ENCODE measurements around the gene TMEM192. TPM values are rescaled to one million over a fixed set of nuclear protein-coding genes. Genes with fewer than 3 reads are reported as not detected.

Gene TMEM192
- 18.4 and 21.1 TPM in 2 replicates for total RNA-seq (2022)
- Bru-seq, nascent RNA: percentile 41 among the genes with signal in this experiment
- percentile 55 among the genes with signal in this experiment for BruChase-seq, experiment 1, labeled RNA remaining after a 6-hour chase
- BruChase-seq, experiment 2, labeled RNA remaining after a 2-hour chase: percentile 46 among the genes with signal in this experiment
- long read RNA-seq, full-length matches to known transcripts: 18 of 22 reads
- long read RNA-seq, partial matches to known transcripts: 1 of 22 reads
- long read RNA-seq, other reads (novel, unspliced or antisense): 3 of 22 reads

DNA sequence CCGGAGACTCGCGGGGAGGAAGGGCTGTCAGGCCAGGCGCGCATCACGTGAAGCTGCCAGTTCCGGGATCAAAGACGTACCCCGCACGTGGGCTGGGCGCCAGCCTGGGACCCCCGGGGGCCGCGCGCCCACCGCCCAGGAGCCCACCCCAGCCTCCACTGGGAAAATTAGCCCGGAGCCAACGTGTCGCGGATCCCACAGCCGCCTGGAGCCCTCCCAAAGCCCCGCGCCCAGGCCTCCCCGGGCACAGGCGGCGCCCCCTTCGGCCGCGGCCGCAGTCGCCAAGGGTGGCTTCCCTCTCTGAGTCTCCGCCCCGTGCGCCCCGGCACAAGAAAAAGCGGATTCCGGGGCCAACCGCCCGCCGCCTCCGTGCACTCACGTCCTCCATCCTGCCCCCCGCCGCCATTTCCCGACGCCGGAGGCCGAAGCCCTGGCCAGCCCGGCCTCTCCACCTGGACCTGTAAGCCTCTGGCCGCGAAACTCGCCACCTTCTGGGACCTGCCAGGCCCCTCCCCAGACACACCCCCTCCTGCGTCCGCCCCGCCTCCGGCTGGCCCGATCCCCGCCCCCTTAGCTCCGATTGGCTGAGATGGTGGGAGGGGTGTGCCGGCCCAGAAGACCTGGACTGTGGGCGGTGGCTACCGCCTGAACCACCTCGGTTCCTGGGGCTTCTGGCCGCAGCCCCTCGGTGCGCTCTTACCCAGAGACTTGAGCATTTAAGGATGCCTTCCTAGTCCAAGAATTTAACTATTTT is at the start of gene TMEM192:
Gene TMEM192 (minus strand): TSS at position 493 of the 754 bp plus-strand sequence. CDS start 87 bp downstream, at position 406.
- CTCF ChIA-PET: interaction anchor here (0.6 to 1.4 kb wide), 5 partner anchors 12 to 685 kb away, joined by 3 to 6 read pairs (median 3); partner anchors contain the start of gene MSMO1
- Mint-ChIP-seq H3K4me1 (ENCODE audit: low read depth, unreplicated experiment) (no peaks in the 10 kb centered on the region), H3K36me3 (ENCODE audit: insufficient read depth, unreplicated experiment) (peaks cover 24% of the 10 kb centered on the region), H3K27ac (ENCODE audit: unreplicated experiment) (peak within 1 kb of the TSS; percentile 89), H3K4me3 (ENCODE audit: low read depth, unreplicated experiment) (peak within 1 kb of the TSS; percentile 91), H3K9me3 (ENCODE audit: low read depth, unreplicated experiment) (no peaks in the 10 kb centered on the region), H3K27me3 (ENCODE audit: unreplicated experiment) (no peaks in the 10 kb centered on the region)
- no TSS peak for BruUV-seq (replicated peaks)
- intact Hi-C loops (cut with micrococcal nuclease; ENCODE audit: unreplicated experiment): no loop called here
- peak; percentile 91 for DNase-seq
- TF ChIP-seq CTCF (IDR thresholded peaks at IDR 0.05; ENCODE audit: unreplicated experiment): no peak

GRCh38 chr4:165158762-165159161 is 46.1 kb upstream of the TMEM192 start:
- no peaks in the 10 kb centered on the region for H3K4me1 Mint-ChIP-seq (ENCODE audit: low read depth, unreplicated experiment)
- no peak overlapping the region for H3K27ac Mint-ChIP-seq (ENCODE audit: unreplicated experiment)
- intact Hi-C loops (cut with micrococcal nuclease; ENCODE audit: unreplicated experiment): no loop called here
- H3K36me3 Mint-ChIP-seq (ENCODE audit: insufficient read depth, unreplicated experiment): no peaks in the 10 kb centered on the region
- no peak for TF ChIP-seq CTCF (IDR thresholded peaks at IDR 0.05; ENCODE audit: unreplicated experiment)
- no peaks in the 10 kb centered on the region for H3K9me3 Mint-ChIP-seq (ENCODE audit: low read depth, unreplicated experiment)
- no TSS peak for BruUV-seq (replicated peaks)
- DNase-seq: no peak
- CTCF ChIA-PET: no interaction called here
- no peaks in the 10 kb centered on the region for H3K27me3 Mint-ChIP-seq (ENCODE audit: unreplicated experiment)
- H3K4me3 Mint-ChIP-seq (ENCODE audit: low read depth, unreplicated experiment): no peak overlapping the region

GRCh38 chr4:165156906-165157305 is 44.2 kb upstream of the TMEM192 start:
- Mint-ChIP-seq H3K36me3 (ENCODE audit: insufficient read depth, unreplicated experiment) (no peaks in the 10 kb centered on the region), H3K4me3 (ENCODE audit: low read depth, unreplicated experiment) (no peak overlapping the region), H3K27me3 (ENCODE audit: unreplicated experiment) (no peaks in the 10 kb centered on the region), H3K9me3 (ENCODE audit: low read depth, unreplicated experiment) (no peaks in the 10 kb centered on the region), H3K27ac (ENCODE audit: unreplicated experiment) (no peak overlapping the region), H3K4me1 (ENCODE audit: low read depth, unreplicated experiment) (no peaks in the 10 kb centered on the region)
- DNase-seq: no peak
- no TSS peak for BruUV-seq (replicated peaks)
- no peak for TF ChIP-seq CTCF (IDR thresholded peaks at IDR 0.05; ENCODE audit: unreplicated experiment)
- CTCF ChIA-PET: no interaction called here
- intact Hi-C loops (cut with micrococcal nuclease; ENCODE audit: unreplicated experiment): no loop called here

DNA sequence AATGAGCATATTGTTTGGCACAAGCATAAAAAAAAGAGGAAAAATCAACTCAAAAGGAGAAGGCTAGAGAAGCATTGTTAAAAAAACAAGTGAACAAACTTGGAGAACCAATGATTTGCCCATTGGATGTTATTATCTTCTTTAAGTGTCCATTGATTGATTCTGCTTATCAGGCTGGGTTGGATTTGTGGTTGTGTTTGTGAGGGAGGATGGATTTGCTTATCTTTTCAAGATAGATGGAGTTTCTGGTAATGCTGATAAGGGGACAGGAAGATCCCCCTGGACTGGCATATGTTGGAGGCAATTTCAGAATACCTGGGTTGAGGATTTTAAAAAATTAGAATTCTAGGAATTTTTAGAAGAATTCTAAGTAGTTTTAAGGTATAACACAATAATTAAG is 41.8 kb upstream of the TMEM192 start:
- Mint-ChIP-seq H3K9me3 (ENCODE audit: low read depth, unreplicated experiment) (no peaks in the 10 kb centered on the region), H3K27ac (ENCODE audit: unreplicated experiment) (no peak overlapping the region), H3K4me3 (ENCODE audit: low read depth, unreplicated experiment) (no peak overlapping the region), H3K4me1 (ENCODE audit: low read depth, unreplicated experiment) (no peaks in the 10 kb centered on the region), H3K27me3 (ENCODE audit: unreplicated experiment) (no peaks in the 10 kb centered on the region), H3K36me3 (ENCODE audit: insufficient read depth, unreplicated experiment) (no peaks in the 10 kb centered on the region)
- TF ChIP-seq CTCF (IDR thresholded peaks at IDR 0.05; ENCODE audit: unreplicated experiment): no peak
- intact Hi-C loops (cut with micrococcal nuclease; ENCODE audit: unreplicated experiment): no loop called here
- no TSS peak for BruUV-seq (replicated peaks)
- CTCF ChIA-PET: no interaction called here
- no peak for DNase-seq

Measured in Calu3 (cell line).